ENCODE data around the gene GTF2F2. TPM values are rescaled to one million over a fixed set of nuclear protein-coding genes. Genes with fewer than 3 reads are reported as not detected.

The GTF2F2 gene
- total RNA-seq, 1 experiment from 2014 or later, result 33.8 TPM

GRCh38 chr13:45073809-45074208 is 46.5 kb upstream of the GTF2F2 start:
- CTCF ChIA-PET, result no interaction called here

GRCh38 chr13:45074721-45075120 is 45.6 kb upstream of the GTF2F2 start:
- TF ChIP-seq TCF7 (CRISPR knock-in tag; IDR thresholded peaks at IDR 0.05; ENCODE audit: low read depth), result no peak
- TF ChIP-seq ZMAT4 (CRISPR knock-in tag; IDR thresholded peaks at IDR 0.05), result no peak
- TF ChIP-seq ETV6 (CRISPR knock-in tag; IDR thresholded peaks at IDR 0.05), result no peak
- no peak for TF ChIP-seq ATF1 (CRISPR knock-in tag; IDR thresholded peaks at IDR 0.05)
- TF ChIP-seq ZNF396 (CRISPR knock-in tag; IDR thresholded peaks at IDR 0.05; ENCODE audit: borderline replicate concordance), result no peak
- no peak for TF ChIP-seq SP1 (CRISPR knock-in tag; conservative IDR thresholded peaks at IDR 0.05)
- TF ChIP-seq CREB1 (CRISPR knock-in tag; IDR thresholded peaks at IDR 0.05), result no peak
- no peak for TF ChIP-seq ELF4 (CRISPR knock-in tag; IDR thresholded peaks at IDR 0.05; ENCODE audit: low read depth)
- TF ChIP-seq IRF2 (CRISPR knock-in tag; IDR thresholded peaks at IDR 0.05; ENCODE audit: borderline replicate concordance, low read depth), result no peak
- TF ChIP-seq ZNF512 (CRISPR knock-in tag; IDR thresholded peaks at IDR 0.05; ENCODE audit: borderline replicate concordance), result no peak
- no peak for TF ChIP-seq MXD4 (CRISPR knock-in tag; IDR thresholded peaks at IDR 0.05; ENCODE audit: borderline replicate concordance)
- TF ChIP-seq MYBL2 (CRISPR knock-in tag; IDR thresholded peaks at IDR 0.05), result no peak
- H3K36me3 Mint-ChIP-seq, result no peaks in the 10 kb centered on the region
- POLR2A ChIA-PET, result no interaction called here
- ATAC-seq (no peak; the same call in 1 of the 2 replicates), DNase-seq (ENCODE audit: low spot score) (no peak)
- H3K4me1 Mint-ChIP-seq, result peaks cover 12% of the 10 kb centered on the region
- H3K4me3 Mint-ChIP-seq, result no peak overlapping the region
- CTCF ChIA-PET, result interaction anchor here (0.6 kb wide), 1 partner anchor 194 kb away, joined by 3 read pairs; no protein-coding TSS in a partner anchor
- no peaks in the 10 kb centered on the region for H3K27me3 Mint-ChIP-seq (ENCODE audit: low read depth)
- no peaks in the 10 kb centered on the region for H3K9me3 Mint-ChIP-seq
- peak overlapping the region; percentile 12; the same call in 1 of the 2 replicates for H3K27ac Mint-ChIP-seq

More at GRCh38 chr13:45073809-45074208, 46.5 kb upstream of the GTF2F2 start:
- Mint-ChIP-seq H3K9me3 (no peaks in the 10 kb centered on the region), H3K36me3 (no peaks in the 10 kb centered on the region), H3K27me3 (ENCODE audit: low read depth) (no peaks in the 10 kb centered on the region), H3K4me1 (peaks cover 12% of the 10 kb centered on the region), H3K4me3 (no peak overlapping the region), H3K27ac (no peak overlapping the region)
- TF ChIP-seq FOXP1 (CRISPR knock-in tag; IDR thresholded peaks at IDR 0.05; ENCODE audit: borderline replicate concordance) (no peak), OVOL2 (CRISPR knock-in tag; IDR thresholded peaks at IDR 0.05; ENCODE audit: borderline replicate concordance) (no peak), NR2C2 (CRISPR knock-in tag; IDR thresholded peaks at IDR 0.05) (no peak), ERG (CRISPR knock-in tag; IDR thresholded peaks at IDR 0.05) (no peak), CREM (CRISPR knock-in tag; IDR thresholded peaks at IDR 0.05) (no peak), JUN (CRISPR knock-in tag; IDR thresholded peaks at IDR 0.05) (no peak)
- POLR2A ChIA-PET, result no interaction called here
- peak; percentile 24 for DNase-seq (ENCODE audit: low spot score)
- peak; percentile 55; the same call in 1 of the 2 replicates for ATAC-seq

GRCh38 chr13:45078003-45078402 is 42.3 kb upstream of the GTF2F2 start:
- TF ChIP-seq ETV6 (CRISPR knock-in tag; IDR thresholded peaks at IDR 0.05), result no peak
- no peak for TF ChIP-seq JAZF1 (CRISPR knock-in tag; IDR thresholded peaks at IDR 0.05)
- no peak for TF ChIP-seq ATF3 (CRISPR knock-in tag; conservative IDR thresholded peaks at IDR 0.05)
- Mint-ChIP-seq H3K36me3 (no peaks in the 10 kb centered on the region), H3K9me3 (no peaks in the 10 kb centered on the region), H3K27ac (no peak overlapping the region), H3K27me3 (ENCODE audit: low read depth) (no peaks in the 10 kb centered on the region), H3K4me1 (peaks cover 12% of the 10 kb centered on the region), H3K4me3 (no peak overlapping the region)
- ATAC-seq, result no peak
- POLR2A ChIA-PET, result no interaction called here
- DNase-seq (ENCODE audit: low spot score), result no peak
- CTCF ChIA-PET, result no interaction called here

Data from WTC11 (cell line).